ENCODE measurements around the gene PI4K2B.
A peak's percentile ranks its signal among the peaks of the same experiment; 100 is the strongest.
"Not testable (repeated sequence)": the region's sequence is repeated elsewhere in the genome, so short reads cannot be mapped to it uniquely, and the experiment has no call there.

Gene PI4K2B

GRCh38 chr4:25233737-25234389 is at the start of gene PI4K2B:
Gene PI4K2B, plus strand, starts transcription at chr4:25234033. Its CDS starts 131 bp downstream, at chr4:25234164.
- H3K9me3 ChIP-seq (ENCODE audit: control insufficient read depth, insufficient read depth, low read length): peaks cover 14% of the 10 kb centered on the region
- no peaks in the 10 kb centered on the region for H3K4me1 ChIP-seq (ENCODE audit: insufficient read depth, low read length)
- peak within 1 kb of the TSS; percentile 94 for H3K9ac ChIP-seq (ENCODE audit: low read depth, low read length)
- no peaks in the 10 kb centered on the region; the same call in 1 of the 2 replicates for H3K36me3 ChIP-seq (ENCODE audit: insufficient read depth, low read length)

DNA sequence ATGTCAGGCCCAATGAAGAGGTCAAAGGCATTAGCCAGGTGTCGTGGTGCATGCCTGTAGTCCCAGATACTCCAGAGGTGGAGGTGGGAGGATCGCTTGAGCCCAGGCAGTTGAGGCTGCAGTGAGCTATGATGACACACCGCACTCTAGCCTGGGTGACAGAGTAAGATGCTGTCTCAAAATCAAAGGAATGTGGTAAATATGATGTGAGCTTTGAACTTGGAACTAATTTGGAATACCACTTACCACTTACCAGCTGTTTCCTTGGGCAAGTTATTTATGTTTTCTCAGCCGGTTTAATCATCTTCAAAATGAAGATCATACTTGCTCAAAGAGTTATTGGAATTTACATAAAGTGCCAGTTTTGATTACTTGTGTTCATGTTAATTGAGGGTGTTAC is 49.8 kb upstream of the PI4K2B start:
- no peaks in the 10 kb centered on the region for H3K4me1 ChIP-seq (ENCODE audit: insufficient read depth, low read length)
- no peaks in the 10 kb centered on the region for H3K36me3 ChIP-seq (ENCODE audit: insufficient read depth, low read length)
- H3K9me3 ChIP-seq (ENCODE audit: control insufficient read depth, insufficient read depth, low read length): no peaks in the 10 kb centered on the region
- no peak overlapping the region for H3K9ac ChIP-seq (ENCODE audit: low read depth, low read length)

- Histone ChIP-seq H3K4me1 (ENCODE audit: insufficient read depth, low read length) (no peaks in the 10 kb centered on the region), H3K9ac (ENCODE audit: low read depth, low read length) (no peak overlapping the region), H3K36me3 (ENCODE audit: insufficient read depth, low read length) (no peaks in the 10 kb centered on the region)
Measured at GRCh38 chr4:25190407-25190806, 43.4 kb upstream of the PI4K2B start.

DNA sequence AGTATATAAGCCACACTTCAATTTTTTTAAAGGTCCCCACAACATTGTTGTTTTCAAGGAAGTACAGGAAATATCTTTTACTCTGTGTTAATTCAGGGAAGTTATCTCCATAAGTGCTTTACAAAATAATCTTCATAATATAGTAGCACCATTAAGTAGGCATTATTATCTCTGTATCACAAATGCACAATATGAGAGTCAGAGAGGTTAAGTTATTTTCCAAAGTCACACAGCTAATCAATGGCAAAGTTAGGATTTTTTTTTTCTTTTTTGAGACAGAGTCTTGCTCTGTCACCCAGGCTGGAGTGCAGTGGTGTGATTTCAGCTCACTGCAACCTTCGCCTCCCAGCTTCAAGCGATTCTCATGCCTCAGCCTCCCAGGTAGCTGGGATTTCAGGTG is 35.1 kb upstream of the PI4K2B start:
- no peaks in the 10 kb centered on the region for H3K9me3 ChIP-seq (ENCODE audit: control insufficient read depth, insufficient read depth, low read length)
- no peak overlapping the region for H3K9ac ChIP-seq (ENCODE audit: low read depth, low read length)
- no peaks in the 10 kb centered on the region for H3K36me3 ChIP-seq (ENCODE audit: insufficient read depth, low read length)
- H3K4me1 ChIP-seq (ENCODE audit: insufficient read depth, low read length): no peaks in the 10 kb centered on the region

More at GRCh38 chr4:25190407-25190806, 43.4 kb upstream of the PI4K2B start:
- H3K9me3 ChIP-seq (ENCODE audit: control insufficient read depth, insufficient read depth, low read length): no peaks in the 10 kb centered on the region

DNA sequence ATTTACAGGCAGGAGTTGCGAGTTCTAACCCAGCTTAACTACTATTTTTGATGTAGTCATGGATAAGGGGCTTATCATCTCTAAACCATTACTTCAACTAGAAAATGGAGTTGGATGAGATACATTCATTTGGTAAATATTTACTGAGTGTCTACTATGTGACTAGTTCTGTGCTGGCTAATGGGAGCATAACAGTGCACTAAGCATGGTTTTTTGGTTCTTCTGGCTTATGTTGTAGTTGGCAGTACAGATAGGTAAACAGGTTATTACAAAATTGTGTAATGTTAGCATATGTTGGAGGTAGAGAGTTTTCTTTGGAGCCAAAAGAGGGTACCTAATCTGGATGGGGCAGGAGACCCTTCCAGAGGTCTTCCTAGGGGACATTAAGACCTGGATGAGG is 25.8 kb upstream of the PI4K2B start:
- H3K9ac ChIP-seq (ENCODE audit: low read depth, low read length): no peak overlapping the region
- H3K4me1 ChIP-seq (ENCODE audit: insufficient read depth, low read length): peaks cover 6% of the 10 kb centered on the region; the same call in 1 of the 2 replicates
- H3K9me3 ChIP-seq (ENCODE audit: control insufficient read depth, insufficient read depth, low read length): no peaks in the 10 kb centered on the region
- H3K36me3 ChIP-seq (ENCODE audit: insufficient read depth, low read length): no peaks in the 10 kb centered on the region

DNA sequence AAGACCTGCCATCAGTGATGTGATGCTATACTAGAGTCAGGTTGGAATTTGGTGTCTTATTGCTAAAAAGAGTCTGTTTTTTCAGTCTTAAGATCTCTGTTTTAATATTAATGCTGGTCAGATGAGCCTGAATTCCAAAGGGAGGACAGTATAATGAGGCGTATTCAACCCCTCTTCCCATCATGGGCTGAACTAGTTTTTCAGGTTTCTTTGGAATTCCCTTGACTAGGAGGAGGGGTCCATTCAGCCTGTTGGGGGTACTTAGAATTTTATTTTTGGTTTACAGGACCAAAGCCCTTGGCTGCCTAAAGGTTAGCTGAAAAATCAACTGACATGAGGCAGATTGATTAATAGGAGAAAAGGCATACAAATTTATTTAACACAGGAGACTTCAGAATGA is 24.1 kb upstream of the PI4K2B start:
- no peaks in the 10 kb centered on the region for H3K36me3 ChIP-seq (ENCODE audit: insufficient read depth, low read length)
- peaks cover 6% of the 10 kb centered on the region; the same call in 1 of the 2 replicates for H3K4me1 ChIP-seq (ENCODE audit: insufficient read depth, low read length)
- no peak overlapping the region for H3K9ac ChIP-seq (ENCODE audit: low read depth, low read length)
- no peaks in the 10 kb centered on the region for H3K9me3 ChIP-seq (ENCODE audit: control insufficient read depth, insufficient read depth, low read length)

GRCh38 chr4:25211721-25212120 is 22.1 kb upstream of the PI4K2B start:
- Histone ChIP-seq H3K9ac (ENCODE audit: low read depth, low read length) (no peak overlapping the region), H3K4me1 (ENCODE audit: insufficient read depth, low read length) (peaks cover 6% of the 10 kb centered on the region; the same call in 1 of the 2 replicates), H3K36me3 (ENCODE audit: insufficient read depth, low read length) (no peaks in the 10 kb centered on the region), H3K9me3 (ENCODE audit: control insufficient read depth, insufficient read depth, low read length) (no peaks in the 10 kb centered on the region)

- Histone ChIP-seq H3K9me3 (ENCODE audit: control insufficient read depth, insufficient read depth, low read length) (no peaks in the 10 kb centered on the region), H3K36me3 (ENCODE audit: insufficient read depth, low read length) (no peaks in the 10 kb centered on the region), H3K9ac (ENCODE audit: low read depth, low read length) (no peak overlapping the region), H3K4me1 (ENCODE audit: insufficient read depth, low read length) (peaks cover 6% of the 10 kb centered on the region; the same call in 1 of the 2 replicates)
Measured at GRCh38 chr4:25212822-25213221, 21.0 kb upstream of the PI4K2B start.

DNA sequence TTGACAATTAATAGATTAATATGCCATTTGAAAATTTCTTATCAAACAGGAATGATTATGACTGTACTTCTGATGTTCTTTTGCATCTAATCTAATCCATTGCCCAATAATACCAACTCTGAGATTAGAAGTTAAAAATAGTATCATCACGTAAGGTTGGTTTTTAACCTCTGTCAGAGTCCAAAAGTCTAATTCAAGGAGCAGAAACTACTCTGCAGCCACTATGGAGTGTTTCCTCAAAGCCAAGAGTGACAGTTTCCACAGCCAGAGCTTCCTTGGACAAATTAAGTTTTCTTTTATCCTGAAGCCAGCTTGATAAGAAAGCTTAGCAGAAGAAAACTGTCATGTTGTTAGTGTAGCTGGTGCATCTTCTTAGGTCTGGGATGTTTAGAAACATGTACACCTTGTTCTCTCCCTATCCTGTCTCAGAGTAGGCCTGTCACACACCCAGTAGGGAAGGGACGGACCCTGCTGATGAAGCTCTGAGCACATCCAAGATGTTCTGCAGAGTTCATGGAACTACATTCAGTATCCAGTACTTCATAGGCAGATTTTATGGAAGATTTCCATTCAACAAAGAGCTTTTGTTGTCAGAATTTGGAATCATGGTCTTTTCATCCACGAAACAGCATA is 20.4 kb upstream of the PI4K2B start:
- H3K36me3 ChIP-seq (ENCODE audit: insufficient read depth, low read length): no peaks in the 10 kb centered on the region
- no peak overlapping the region for H3K9ac ChIP-seq (ENCODE audit: low read depth, low read length)
- H3K9me3 ChIP-seq (ENCODE audit: control insufficient read depth, insufficient read depth, low read length): no peaks in the 10 kb centered on the region
- peaks cover 6% of the 10 kb centered on the region; the same call in 1 of the 2 replicates for H3K4me1 ChIP-seq (ENCODE audit: insufficient read depth, low read length)

GRCh38 chr4:25214750-25215149 is 19.1 kb upstream of the PI4K2B start:
- H3K36me3 ChIP-seq (ENCODE audit: insufficient read depth, low read length); H3K9ac ChIP-seq (ENCODE audit: low read depth, low read length); H3K9me3 ChIP-seq (ENCODE audit: control insufficient read depth, insufficient read depth, low read length); H3K4me1 ChIP-seq (ENCODE audit: insufficient read depth, low read length): not testable (repeated sequence)

DNA sequence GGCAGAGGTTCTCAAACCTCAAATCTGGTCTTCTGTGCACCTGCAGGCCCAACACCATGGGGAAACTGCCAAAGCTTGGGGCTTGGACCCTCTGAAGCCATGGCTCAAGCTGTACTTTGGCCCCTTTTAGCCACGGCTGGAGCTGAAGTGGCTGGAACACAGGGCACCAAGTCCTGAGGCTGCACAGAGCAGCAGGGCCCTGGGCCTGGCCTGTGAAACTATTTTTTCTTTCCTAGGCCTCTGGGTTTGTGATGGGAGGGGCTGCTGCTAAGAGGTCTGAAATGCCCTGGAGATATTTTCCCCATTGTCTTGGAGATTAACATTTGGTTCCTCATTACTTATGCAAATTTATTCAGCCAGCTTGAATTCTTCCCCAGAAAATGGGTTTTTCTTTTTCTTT is 18.3 kb upstream of the PI4K2B start:
- no peaks in the 10 kb centered on the region for H3K9me3 ChIP-seq (ENCODE audit: control insufficient read depth, insufficient read depth, low read length)
- no peaks in the 10 kb centered on the region for H3K36me3 ChIP-seq (ENCODE audit: insufficient read depth, low read length)
- no peak overlapping the region for H3K9ac ChIP-seq (ENCODE audit: low read depth, low read length)
- no peaks in the 10 kb centered on the region; the same call in 1 of the 2 replicates for H3K4me1 ChIP-seq (ENCODE audit: insufficient read depth, low read length)

DNA sequence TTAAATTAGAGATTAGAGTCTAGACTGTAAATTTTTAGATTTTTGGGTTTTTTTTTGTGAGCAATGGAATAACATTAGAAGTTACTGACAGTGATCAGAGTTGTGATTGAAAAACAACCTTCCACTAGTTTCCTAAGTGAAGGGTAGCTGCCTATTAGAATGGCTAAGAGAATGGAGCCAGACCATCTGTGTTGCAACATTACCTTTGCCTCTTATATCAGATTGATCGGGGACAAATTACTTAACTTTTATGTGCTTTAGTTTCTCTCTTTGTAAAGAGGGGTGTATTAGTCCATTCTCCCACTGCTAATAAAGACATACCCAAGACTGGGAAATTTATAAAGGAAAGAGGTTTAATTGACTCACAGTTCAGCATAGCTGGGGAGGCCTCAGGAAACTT is 12.5 kb upstream of the PI4K2B start:
- no peaks in the 10 kb centered on the region for H3K36me3 ChIP-seq (ENCODE audit: insufficient read depth, low read length)
- no peak overlapping the region for H3K9ac ChIP-seq (ENCODE audit: low read depth, low read length)
- H3K4me1 ChIP-seq (ENCODE audit: insufficient read depth, low read length): no peaks in the 10 kb centered on the region
- peaks cover 9% of the 10 kb centered on the region for H3K9me3 ChIP-seq (ENCODE audit: control insufficient read depth, insufficient read depth, low read length)

- Histone ChIP-seq H3K9me3 (ENCODE audit: control insufficient read depth, insufficient read depth, low read length) (peaks cover 13% of the 10 kb centered on the region), H3K4me1 (ENCODE audit: insufficient read depth, low read length) (no peaks in the 10 kb centered on the region), H3K36me3 (ENCODE audit: insufficient read depth, low read length) (no peaks in the 10 kb centered on the region), H3K9ac (ENCODE audit: low read depth, low read length) (no peak overlapping the region)
Measured at GRCh38 chr4:25223802-25224375, 9.9 kb upstream of the PI4K2B start.

DNA sequence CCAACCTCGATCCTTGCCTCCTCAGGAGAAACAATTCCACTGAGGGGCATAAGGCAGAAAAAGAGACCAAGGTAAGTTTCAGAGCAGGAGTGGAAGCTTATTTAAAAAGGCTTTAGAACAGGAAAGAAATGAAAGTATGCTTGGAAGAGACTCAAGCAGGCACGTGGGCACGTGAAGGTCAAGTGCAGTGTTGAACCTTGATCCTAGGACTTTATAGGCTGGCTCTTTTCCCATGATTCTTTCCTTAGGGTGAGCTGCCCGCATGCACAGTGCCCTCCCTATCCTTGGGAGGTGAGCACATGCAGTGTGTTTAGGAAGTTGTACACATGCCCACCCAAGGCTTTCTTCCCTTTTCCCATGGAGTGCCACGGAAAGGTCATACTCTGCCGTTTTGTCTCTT is 4.0 kb upstream of the PI4K2B start:
- Histone ChIP-seq H3K36me3 (ENCODE audit: insufficient read depth, low read length) (no peaks in the 10 kb centered on the region; the same call in 1 of the 2 replicates), H3K9ac (ENCODE audit: low read depth, low read length) (no peak overlapping the region), H3K4me1 (ENCODE audit: insufficient read depth, low read length) (no peaks in the 10 kb centered on the region), H3K9me3 (ENCODE audit: control insufficient read depth, insufficient read depth, low read length) (peaks cover 19% of the 10 kb centered on the region)

GRCh38 chr4:25233194-25233593 is 639 bp upstream of the PI4K2B start:
- Histone ChIP-seq H3K9me3 (ENCODE audit: control insufficient read depth, insufficient read depth, low read length) (peaks cover 14% of the 10 kb centered on the region), H3K4me1 (ENCODE audit: insufficient read depth, low read length) (no peaks in the 10 kb centered on the region), H3K9ac (ENCODE audit: low read depth, low read length) (no peak overlapping the region; the same call in 1 of the 2 replicates), H3K36me3 (ENCODE audit: insufficient read depth, low read length) (no peaks in the 10 kb centered on the region; the same call in 1 of the 2 replicates)

Data from ES-I3 (cell line).